ENCODE results near the gene GALNT12. TPM values are rescaled to one million over a fixed set of nuclear protein-coding genes. Genes with fewer than 3 reads are reported as not detected.

GALNT12 gene
- total RNA-seq, 2 donors from 2014 or later, result 69.6 to 145 TPM

GRCh38 chr9:98873526-98873925 is 66.1 kb downstream of the GALNT12 start:
- Histone ChIP-seq H3K4me3 (no peak overlapping the region), H3K4me1 (no peaks in the 10 kb centered on the region), H3K9ac (ENCODE audit: low read depth in 2 of 2, low read length in 2 of 2) (no peak overlapping the region), H3K9me3 (no peaks in the 10 kb centered on the region), H3K36me3 (no peaks in the 10 kb centered on the region), H3K27ac (no peak overlapping the region), H3K27me3 (no peaks in the 10 kb centered on the region)
- DNase-seq, result no peak
- no peak for TF ChIP-seq CTCF (IDR thresholded peaks at IDR 0.05)
- intact Hi-C loops (cut with DNase I), result no loop called here

DNA sequence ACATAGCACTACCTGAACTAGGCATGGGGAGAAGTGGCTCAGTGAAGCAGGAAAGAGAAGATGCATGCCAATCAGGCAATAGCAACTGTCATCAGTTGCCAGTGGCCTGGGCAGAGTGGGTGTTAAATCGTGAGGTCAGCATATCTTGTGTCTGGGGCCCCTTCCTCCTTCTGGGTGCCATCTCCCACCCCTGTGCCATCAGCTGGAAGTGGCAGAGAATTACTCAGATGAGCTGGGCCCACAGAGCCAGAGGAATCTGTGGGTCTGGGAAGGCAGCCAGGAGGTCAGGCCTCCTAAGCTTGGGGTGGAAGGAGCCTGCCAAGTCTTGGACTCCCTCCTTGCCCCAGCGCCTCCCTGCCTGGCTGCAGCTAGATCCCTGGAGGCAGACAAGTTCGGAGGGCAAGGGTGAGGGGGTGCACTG is 66.5 kb downstream of the GALNT12 start:
- Histone ChIP-seq H3K9ac (ENCODE audit: low read depth in 2 of 2, low read length in 2 of 2) (no peak overlapping the region), H3K36me3 (no peaks in the 10 kb centered on the region), H3K9me3 (no peaks in the 10 kb centered on the region), H3K4me1 (no peaks in the 10 kb centered on the region), H3K27ac (no peak overlapping the region), H3K4me3 (no peak overlapping the region), H3K27me3 (no peaks in the 10 kb centered on the region)
- no peak for DNase-seq
- TF ChIP-seq CTCF (IDR thresholded peaks at IDR 0.05), result no peak
- intact Hi-C loops (cut with DNase I), result no loop called here

- intact Hi-C loops (cut with DNase I), result no loop called here
Observed at GRCh38 chr9:98874721-98875255, 67.3 kb downstream of the GALNT12 start.

DNA sequence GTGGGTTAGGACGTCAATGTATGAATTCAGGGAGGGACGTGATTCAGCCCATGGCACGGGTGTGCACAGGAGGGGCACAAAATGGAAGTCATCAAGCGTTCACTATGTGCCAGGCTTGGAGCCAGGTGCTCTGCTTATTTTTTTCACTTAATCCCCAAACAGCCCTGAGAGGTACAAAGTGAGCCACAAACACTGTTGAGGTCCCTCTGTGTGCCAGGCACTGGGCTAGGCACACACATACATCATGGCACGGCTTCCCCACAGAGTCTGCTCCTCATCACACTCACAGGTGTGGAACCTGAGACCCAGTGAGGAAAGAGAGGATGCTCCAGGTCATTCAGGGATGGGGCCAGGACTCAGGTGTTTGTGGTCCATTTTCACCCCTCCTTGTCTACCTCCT is 68.1 kb downstream of the GALNT12 start:
- H3K4me3 ChIP-seq, result no peak overlapping the region
- no peaks in the 10 kb centered on the region for H3K9me3 ChIP-seq
- no peak for DNase-seq
- intact Hi-C loops (cut with DNase I), result no loop called here
- H3K9ac ChIP-seq (ENCODE audit: low read depth in 2 of 2, low read length in 2 of 2), result no peak overlapping the region
- H3K27ac ChIP-seq, result no peak overlapping the region
- no peaks in the 10 kb centered on the region for H3K36me3 ChIP-seq
- H3K4me1 ChIP-seq, result no peaks in the 10 kb centered on the region
- no peaks in the 10 kb centered on the region for H3K27me3 ChIP-seq
- TF ChIP-seq CTCF (IDR thresholded peaks at IDR 0.05), result no peak

More at GRCh38 chr9:98874721-98875255, 67.3 kb downstream of the GALNT12 start:
- H3K4me3 ChIP-seq, result no peak overlapping the region
- H3K9ac ChIP-seq (ENCODE audit: low read depth in 2 of 2, low read length in 2 of 2), result no peak overlapping the region
- H3K27ac ChIP-seq, result no peak overlapping the region
- TF ChIP-seq CTCF (IDR thresholded peaks at IDR 0.05), result no peak
- no peaks in the 10 kb centered on the region for H3K9me3 ChIP-seq
- no peaks in the 10 kb centered on the region for H3K27me3 ChIP-seq
- no peaks in the 10 kb centered on the region for H3K4me1 ChIP-seq
- no peaks in the 10 kb centered on the region for H3K36me3 ChIP-seq
- DNase-seq, result no peak

DNA sequence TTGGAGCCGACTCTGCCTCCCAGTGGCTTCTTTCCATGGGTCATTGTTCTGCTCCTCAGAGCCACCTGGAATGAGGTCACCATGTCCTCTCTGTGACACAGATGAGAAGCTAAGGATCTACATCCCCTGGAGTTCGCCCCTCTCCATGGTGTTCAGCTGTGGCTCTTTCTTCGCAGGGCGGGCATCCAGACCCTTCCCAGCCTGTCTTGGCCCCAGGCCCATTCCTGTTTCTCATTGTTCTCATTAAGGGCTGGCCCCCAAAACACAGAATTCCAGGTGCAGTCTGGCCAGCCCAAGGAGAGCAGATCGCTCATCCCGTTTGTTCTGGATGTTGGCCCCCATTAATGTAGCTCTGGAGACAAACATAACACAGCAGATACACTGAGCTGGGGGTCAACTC is 69.8 kb downstream of the GALNT12 start:
- Histone ChIP-seq H3K27me3 (no peaks in the 10 kb centered on the region), H3K27ac (no peak overlapping the region), H3K4me3 (no peak overlapping the region), H3K9me3 (no peaks in the 10 kb centered on the region), H3K4me1 (no peaks in the 10 kb centered on the region), H3K36me3 (no peaks in the 10 kb centered on the region), H3K9ac (ENCODE audit: low read depth in 2 of 2, low read length in 2 of 2) (no peak overlapping the region)
- TF ChIP-seq CTCF (IDR thresholded peaks at IDR 0.05), result no peak
- intact Hi-C loops (cut with DNase I), result no loop called here
- no peak for DNase-seq

All from colonic mucosa (tissue), 4 donors.